Measurements from ENCODE around the gene CDK9.
"Not testable (repeated sequence)": the region's sequence is repeated elsewhere in the genome, so short reads cannot be mapped to it uniquely, and the experiment has no call there.

The CDK9 gene

GRCh38 chr9:127779136-127779981 is 6.5 kb upstream of the CDK9 start:
- Mint-ChIP-seq H3K27me3 (no peaks in the 10 kb centered on the region), H3K4me1 (peaks cover 35 to 63% of the 10 kb centered on the region in 2 donors), H3K27ac (peak overlapping the region; percentile 92), H3K4me3 (peak overlapping the region; percentile 96 to 100), H3K36me3 (peaks cover 15 to 18% of the 10 kb centered on the region in 2 donors), H3K9me3 (no peaks in the 10 kb centered on the region)
- ATAC-seq (replicated peaks), result peak; percentile 81 to 82
- peak; percentile 90 for DNase-seq

GRCh38 chr9:127780126-127780885 is 5.5 kb upstream of the CDK9 start:
- peak overlapping the region; percentile 92 for H3K27ac Mint-ChIP-seq
- DNase-seq, result no peak

GRCh38 chr9:127780909-127781308 is 4.9 kb upstream of the CDK9 start:
- not testable (repeated sequence) for H3K9me3 Mint-ChIP-seq; ATAC-seq (replicated peaks); H3K27me3 Mint-ChIP-seq; DNase-seq; H3K4me3 Mint-ChIP-seq
- Mint-ChIP-seq H3K36me3 (peaks cover 14 to 17% of the 10 kb centered on the region in 2 donors), H3K27ac (peak overlapping the region; percentile 92), H3K4me1 (peaks cover 39 to 69% of the 10 kb centered on the region in 2 donors)

More at GRCh38 chr9:127780126-127780885, 5.5 kb upstream of the CDK9 start:
- no peaks in the 10 kb centered on the region for H3K9me3 Mint-ChIP-seq
- peaks cover 14 to 17% of the 10 kb centered on the region in 2 donors for H3K36me3 Mint-ChIP-seq
- H3K27me3 Mint-ChIP-seq, result no peaks in the 10 kb centered on the region
- H3K4me1 Mint-ChIP-seq, result peaks cover 39 to 69% of the 10 kb centered on the region in 2 donors
- ATAC-seq (replicated peaks), result no peak
- no peak overlapping the region for H3K4me3 Mint-ChIP-seq

GRCh38 chr9:127781806-127782205 is 4.0 kb upstream of the CDK9 start:
- Mint-ChIP-seq H3K4me1 (peaks cover 34 to 66% of the 10 kb centered on the region in 2 donors), H3K27ac (peak overlapping the region; percentile 75), H3K36me3 (peaks cover 16% of the 10 kb centered on the region in 2 donors), H3K9me3 (no peaks in the 10 kb centered on the region), H3K4me3 (no peak overlapping the region), H3K27me3 (no peaks in the 10 kb centered on the region)
- no peak for ATAC-seq (replicated peaks)
- no peak for DNase-seq

DNA sequence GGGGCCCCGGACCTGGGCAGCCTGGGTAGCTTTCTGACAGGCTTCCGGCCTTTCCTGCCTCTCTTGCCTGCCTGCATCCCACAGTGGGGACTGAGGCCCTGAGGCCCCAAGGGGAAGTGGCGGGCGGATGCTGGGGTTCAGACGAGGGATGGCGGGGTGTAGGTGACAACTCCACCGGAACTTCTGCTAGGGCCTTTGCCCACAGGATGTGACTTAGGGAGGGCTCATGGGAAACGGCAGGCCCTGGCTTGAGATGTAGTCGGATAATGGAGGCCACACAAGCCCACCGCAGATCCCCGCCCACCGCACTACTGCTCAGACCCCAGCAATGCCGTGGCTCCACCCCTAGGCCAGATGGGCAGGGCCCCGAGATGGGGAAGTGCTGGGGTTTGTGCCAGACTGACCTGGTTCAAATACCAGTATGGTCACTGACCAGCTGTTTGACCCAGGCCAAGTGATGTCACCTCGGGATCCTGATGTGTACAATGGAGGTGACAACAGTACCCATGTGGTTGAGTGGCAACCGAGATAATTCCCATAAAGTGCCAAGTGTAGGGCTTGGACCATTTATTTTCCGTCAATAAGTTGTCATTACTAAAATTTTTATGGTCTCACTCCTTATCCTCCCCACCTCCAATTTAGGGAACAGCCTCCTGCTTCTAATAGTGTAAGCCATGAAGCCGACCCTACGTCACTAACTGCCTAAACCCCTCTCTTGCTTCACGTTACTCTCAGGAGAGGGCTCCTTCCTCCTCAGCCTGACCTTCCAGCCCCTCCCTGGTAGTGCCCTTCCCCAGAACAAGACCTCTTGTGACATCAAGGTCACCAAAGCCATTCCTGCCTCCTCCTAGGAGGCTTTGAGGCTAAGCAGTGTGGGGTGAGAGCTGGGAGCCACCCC is 2.5 kb upstream of the CDK9 start:
- Mint-ChIP-seq H3K27ac (peak overlapping the region; percentile 98), H3K4me1 (peaks cover 40 to 71% of the 10 kb centered on the region in 2 donors)
- ATAC-seq (replicated peaks), result peak in 1 of 2 donors; percentile 1

GRCh38 chr9:127785023-127785932 is 556 bp upstream of the CDK9 start:
- peak overlapping the region; percentile 95 to 98 for H3K4me3 Mint-ChIP-seq
- H3K4me1 Mint-ChIP-seq, result peaks cover 40 to 67% of the 10 kb centered on the region in 2 donors
- H3K27ac Mint-ChIP-seq, result peak overlapping the region; percentile 98
- H3K36me3 Mint-ChIP-seq, result peaks cover 34 to 36% of the 10 kb centered on the region in 2 donors
- peak; percentile 82 for DNase-seq
- no peaks in the 10 kb centered on the region for H3K9me3 Mint-ChIP-seq
- H3K27me3 Mint-ChIP-seq, result no peaks in the 10 kb centered on the region
- peak; percentile 46 to 54 for ATAC-seq (replicated peaks)

More for the DNA sequence above, 2.5 kb upstream of the CDK9 start:
- Mint-ChIP-seq H3K36me3 (peaks cover 17 to 23% of the 10 kb centered on the region in 2 donors), H3K9me3 (no peaks in the 10 kb centered on the region), H3K4me3 (peak overlapping the region; percentile 83), H3K27me3 (no peaks in the 10 kb centered on the region)
- peak; percentile 57 for DNase-seq

DNA sequence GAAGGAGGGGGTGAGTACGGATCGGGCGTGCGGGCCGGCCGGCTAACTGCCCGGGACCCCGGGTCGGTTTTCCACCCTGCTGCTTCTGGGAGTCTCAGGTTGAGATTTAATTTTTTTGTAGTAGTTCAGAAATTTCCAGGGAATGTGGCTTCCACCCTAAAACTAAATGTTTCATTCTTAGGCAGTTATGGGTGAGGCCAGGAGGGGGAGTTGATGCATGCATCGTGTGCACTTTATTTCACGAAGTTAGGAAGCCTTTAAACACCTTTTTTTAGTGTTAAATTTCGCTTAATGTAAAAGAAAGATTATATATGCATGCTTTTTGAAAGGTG is 905 bp downstream of the CDK9 start:
- ATAC-seq (replicated peaks), result no peak
- no peak for DNase-seq
- peaks cover 39 to 65% of the 10 kb centered on the region in 2 donors for H3K4me1 Mint-ChIP-seq
- peak overlapping the region; percentile 95 to 98 for H3K4me3 Mint-ChIP-seq
- peaks cover 40 to 44% of the 10 kb centered on the region in 2 donors for H3K36me3 Mint-ChIP-seq
- H3K27ac Mint-ChIP-seq, result peak overlapping the region; percentile 74
- no peaks in the 10 kb centered on the region for H3K9me3 Mint-ChIP-seq
- no peaks in the 10 kb centered on the region for H3K27me3 Mint-ChIP-seq

- H3K27ac Mint-ChIP-seq, result peak overlapping the region; percentile 51
- no peaks in the 10 kb centered on the region for H3K27me3 Mint-ChIP-seq
- peak overlapping the region; percentile 21 to 62 for H3K4me3 Mint-ChIP-seq
- ATAC-seq (replicated peaks) (no peak), DNase-seq (no peak)
- peaks cover 44 to 50% of the 10 kb centered on the region in 2 donors for H3K36me3 Mint-ChIP-seq
- peaks cover 37 to 60% of the 10 kb centered on the region in 2 donors for H3K4me1 Mint-ChIP-seq
- no peaks in the 10 kb centered on the region for H3K9me3 Mint-ChIP-seq
Observed at GRCh38 chr9:127788337-127789011, 2.6 kb downstream of the CDK9 start.

DNA sequence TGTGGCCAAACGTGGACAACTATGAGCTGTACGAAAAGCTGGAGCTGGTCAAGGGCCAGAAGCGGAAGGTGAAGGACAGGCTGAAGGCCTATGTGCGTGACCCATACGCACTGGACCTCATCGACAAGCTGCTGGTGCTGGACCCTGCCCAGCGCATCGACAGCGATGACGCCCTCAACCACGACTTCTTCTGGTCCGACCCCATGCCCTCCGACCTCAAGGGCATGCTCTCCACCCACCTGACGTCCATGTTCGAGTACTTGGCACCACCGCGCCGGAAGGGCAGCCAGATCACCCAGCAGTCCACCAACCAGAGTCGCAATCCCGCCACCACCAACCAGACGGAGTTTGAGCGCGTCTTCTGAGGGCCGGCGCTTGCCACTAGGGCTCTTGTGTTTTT is 3.3 kb downstream of the CDK9 start:
- no peaks in the 10 kb centered on the region for H3K9me3 Mint-ChIP-seq
- peaks cover 44 to 50% of the 10 kb centered on the region in 2 donors for H3K36me3 Mint-ChIP-seq
- DNase-seq, result no peak
- H3K27me3 Mint-ChIP-seq, result no peaks in the 10 kb centered on the region
- H3K27ac Mint-ChIP-seq, result peak overlapping the region; percentile 47
- ATAC-seq (replicated peaks), result no peak
- H3K4me1 Mint-ChIP-seq, result peaks cover 31 to 53% of the 10 kb centered on the region in 2 donors
- no peak overlapping the region for H3K4me3 Mint-ChIP-seq

DNA sequence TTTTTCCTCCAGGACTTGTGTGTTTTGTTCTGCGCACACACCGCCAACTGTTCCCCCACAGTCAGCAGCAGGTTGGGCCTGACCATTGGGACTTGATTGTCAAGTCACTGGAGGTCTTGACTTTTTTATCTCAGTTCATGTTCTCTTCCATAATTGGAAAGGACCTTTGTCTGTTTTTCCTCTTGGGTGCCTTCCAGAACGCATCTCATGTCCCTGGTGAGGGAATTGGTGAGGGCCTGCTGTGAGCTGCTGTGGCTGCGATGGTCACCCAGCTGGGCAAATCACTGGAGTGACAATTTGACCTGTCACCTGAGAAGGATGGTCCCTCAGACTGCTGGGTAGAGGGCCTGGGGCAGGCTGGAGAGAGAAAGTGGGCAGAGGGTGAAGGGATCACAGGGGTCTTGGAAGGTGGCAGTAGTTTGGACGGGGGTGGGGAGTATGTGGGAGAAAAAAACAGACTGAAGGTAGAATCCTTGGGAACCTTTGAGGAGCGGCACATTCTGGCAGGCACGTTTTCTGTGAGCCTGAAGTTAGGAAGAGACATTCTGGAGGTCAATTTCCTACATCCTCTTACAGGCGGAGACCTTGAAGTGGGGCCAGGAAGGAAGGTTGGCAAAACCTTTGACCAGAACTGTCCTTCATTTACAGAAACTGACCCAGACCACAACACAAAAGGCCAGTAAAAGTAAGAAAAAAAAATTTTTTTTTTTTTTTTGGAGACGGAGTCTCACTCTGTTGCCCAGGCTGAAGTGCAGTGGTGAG is 4.4 kb downstream of the CDK9 start:
- H3K27ac Mint-ChIP-seq, result peak overlapping the region; percentile 39

DNA sequence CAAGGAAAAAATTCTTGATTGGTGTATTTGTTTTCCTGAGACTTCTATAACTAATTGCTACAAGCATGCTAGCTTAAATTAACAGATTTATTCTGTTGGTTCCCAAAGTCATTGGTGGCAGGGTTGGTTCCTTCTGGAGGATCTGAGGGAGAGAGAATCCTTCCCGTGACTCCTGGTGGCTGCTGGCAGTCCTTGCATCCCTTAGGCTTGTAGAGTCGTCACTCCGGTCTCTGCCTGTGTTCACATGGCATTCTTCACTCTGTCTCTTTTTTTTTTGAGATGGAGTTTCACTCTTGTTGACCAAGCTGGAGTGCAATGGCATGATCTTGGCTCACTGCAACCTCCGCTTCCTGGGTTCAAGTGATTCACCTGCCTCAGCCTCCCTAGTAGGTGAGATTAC is 5.3 kb downstream of the CDK9 start:
- DNase-seq (no peak), ATAC-seq (replicated peaks) (no peak)
- H3K9me3 Mint-ChIP-seq, result no peaks in the 10 kb centered on the region
- H3K4me1 Mint-ChIP-seq, result peaks cover 29 to 59% of the 10 kb centered on the region in 2 donors
- no peak overlapping the region for H3K4me3 Mint-ChIP-seq
- H3K27ac Mint-ChIP-seq, result peak overlapping the region; percentile 25
- peaks cover 44 to 50% of the 10 kb centered on the region in 2 donors for H3K36me3 Mint-ChIP-seq
- H3K27me3 Mint-ChIP-seq, result no peaks in the 10 kb centered on the region

More for the DNA sequence above, 4.4 kb downstream of the CDK9 start:
- Mint-ChIP-seq H3K4me3 (no peak overlapping the region), H3K36me3 (peaks cover 44 to 50% of the 10 kb centered on the region in 2 donors), H3K9me3 (no peaks in the 10 kb centered on the region), H3K27me3 (no peaks in the 10 kb centered on the region), H3K4me1 (peaks cover 26 to 52% of the 10 kb centered on the region in 2 donors)
- ATAC-seq (replicated peaks) (no peak), DNase-seq (no peak)

DNA sequence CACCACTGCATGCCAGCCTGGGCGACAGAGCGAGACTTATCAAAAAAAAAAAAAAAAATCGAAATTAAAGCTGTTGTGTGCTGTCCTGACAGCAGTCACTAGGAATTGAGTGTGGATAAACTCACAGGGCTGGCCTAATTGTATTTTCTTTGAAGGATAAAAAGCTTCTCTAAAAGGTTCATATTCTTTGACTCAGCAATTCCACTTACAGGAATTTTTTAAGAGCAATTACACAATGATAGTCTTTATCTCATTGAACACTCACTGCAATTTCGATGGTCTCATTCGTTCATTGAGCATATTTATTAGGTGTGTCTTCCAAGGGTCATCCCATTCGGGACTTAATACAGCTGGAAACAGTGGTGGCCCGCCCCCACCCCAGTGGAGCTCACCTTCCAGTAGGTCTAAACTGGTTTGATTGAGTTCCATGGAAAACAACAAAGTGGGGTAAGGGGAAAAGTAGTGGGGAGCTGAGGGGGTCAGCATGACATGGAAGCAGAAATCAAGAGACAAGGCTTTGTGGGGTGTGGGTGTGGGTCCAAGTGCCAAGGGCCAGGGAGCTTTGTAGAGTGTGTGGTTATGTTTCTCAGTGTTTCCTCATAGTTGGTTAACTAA is 6.7 kb downstream of the CDK9 start:
- H3K4me3 Mint-ChIP-seq, result no peak overlapping the region
- DNase-seq, result no peak
- peaks cover 38 to 60% of the 10 kb centered on the region in 2 donors for H3K4me1 Mint-ChIP-seq
- peaks cover 33 to 38% of the 10 kb centered on the region in 2 donors for H3K36me3 Mint-ChIP-seq
- peak overlapping the region; percentile 81 for H3K27ac Mint-ChIP-seq
- no peak for ATAC-seq (replicated peaks)
- no peaks in the 10 kb centered on the region for H3K27me3 Mint-ChIP-seq
- no peaks in the 10 kb centered on the region for H3K9me3 Mint-ChIP-seq
